Left hindlimb (tissue), 1 donor: ENCODE results near the gene COX4I2.
"Not testable (repeated sequence)": the region's sequence is repeated elsewhere in the genome, so short reads cannot be mapped to it uniquely, and the experiment has no call there.

Experiments used
- DNase-seq: peaks from one replicate; pipeline ENCODE4 v3.0.0-alpha.2; 2018

Gene COX4I2

DNA sequence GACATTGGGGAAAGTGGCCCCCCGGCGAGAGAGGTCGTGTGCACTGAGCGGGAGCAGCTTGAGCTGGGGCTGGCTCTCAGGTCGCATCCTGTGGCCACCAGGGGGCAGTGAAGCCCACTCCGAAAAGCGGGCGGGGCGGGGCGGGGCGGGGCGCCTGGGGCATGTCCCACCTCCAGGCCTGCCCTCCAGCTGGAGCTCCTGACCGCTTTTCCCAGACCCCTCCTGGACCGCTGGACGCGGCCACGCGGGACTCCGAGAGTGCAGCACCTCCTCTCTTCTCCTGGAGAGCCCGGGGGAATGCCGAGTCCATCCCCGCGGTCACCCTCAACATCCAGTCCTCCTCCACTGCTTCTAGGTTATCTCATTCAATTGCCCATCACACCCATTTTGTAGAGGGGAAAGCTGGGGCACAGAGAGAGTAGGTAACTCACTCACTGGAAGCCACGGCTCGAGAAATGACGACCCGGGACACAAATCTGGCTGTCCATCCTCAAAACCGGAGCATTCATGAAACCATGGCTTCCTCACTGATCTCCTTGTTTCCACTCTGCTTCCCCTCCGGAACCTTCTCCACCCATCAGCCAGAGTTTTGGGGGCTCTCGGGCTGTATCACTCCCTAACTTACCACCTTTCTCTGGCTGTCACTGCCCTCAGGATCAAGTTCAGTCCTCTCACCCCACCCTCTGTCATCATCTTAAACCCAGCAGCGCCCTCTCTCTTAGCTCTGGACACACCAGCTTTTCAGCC is 24.1 kb downstream of the COX4I2 start:
- peak; percentile 88 for DNase-seq

DNA sequence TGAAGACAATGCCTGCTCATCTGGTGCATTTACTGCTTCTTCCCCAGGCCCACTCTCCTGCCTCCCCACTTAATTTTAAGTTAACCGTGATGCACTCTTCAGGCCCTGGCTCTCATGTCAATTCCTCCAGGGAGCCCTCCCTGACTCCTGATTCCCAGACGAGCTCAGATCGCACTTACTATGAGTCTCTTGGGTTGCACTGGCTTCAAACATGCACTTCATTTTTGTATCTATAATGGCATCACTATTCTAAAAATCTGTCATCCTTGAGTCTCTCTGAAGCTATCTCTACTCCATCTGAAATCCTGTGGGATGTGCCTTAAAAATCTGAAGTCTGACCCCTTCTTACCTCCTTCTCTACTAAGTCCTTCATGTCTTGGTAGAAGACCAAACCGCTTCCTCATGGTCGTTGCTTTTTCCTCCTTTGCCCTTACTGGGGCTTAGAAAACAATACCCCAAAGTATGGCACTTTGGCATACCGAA is 24.7 kb downstream of the COX4I2 start:
- DNase-seq = no peak

DNA sequence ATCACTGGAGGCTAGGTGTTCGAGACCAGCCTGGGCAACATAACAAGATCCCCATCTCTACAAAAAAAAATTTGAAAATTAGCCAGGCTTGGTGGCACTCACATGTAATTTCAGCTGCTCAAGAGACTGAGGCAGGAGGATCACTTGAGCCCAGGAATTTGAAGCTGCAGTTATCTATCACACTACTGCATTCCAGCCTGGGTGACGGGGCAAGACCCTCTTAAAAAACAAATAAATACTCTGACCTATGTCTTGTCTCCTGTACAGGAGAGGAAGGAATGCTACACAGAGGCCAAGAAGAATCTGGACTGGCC is 25.8 kb downstream of the COX4I2 start:
- no peak for DNase-seq

DNA sequence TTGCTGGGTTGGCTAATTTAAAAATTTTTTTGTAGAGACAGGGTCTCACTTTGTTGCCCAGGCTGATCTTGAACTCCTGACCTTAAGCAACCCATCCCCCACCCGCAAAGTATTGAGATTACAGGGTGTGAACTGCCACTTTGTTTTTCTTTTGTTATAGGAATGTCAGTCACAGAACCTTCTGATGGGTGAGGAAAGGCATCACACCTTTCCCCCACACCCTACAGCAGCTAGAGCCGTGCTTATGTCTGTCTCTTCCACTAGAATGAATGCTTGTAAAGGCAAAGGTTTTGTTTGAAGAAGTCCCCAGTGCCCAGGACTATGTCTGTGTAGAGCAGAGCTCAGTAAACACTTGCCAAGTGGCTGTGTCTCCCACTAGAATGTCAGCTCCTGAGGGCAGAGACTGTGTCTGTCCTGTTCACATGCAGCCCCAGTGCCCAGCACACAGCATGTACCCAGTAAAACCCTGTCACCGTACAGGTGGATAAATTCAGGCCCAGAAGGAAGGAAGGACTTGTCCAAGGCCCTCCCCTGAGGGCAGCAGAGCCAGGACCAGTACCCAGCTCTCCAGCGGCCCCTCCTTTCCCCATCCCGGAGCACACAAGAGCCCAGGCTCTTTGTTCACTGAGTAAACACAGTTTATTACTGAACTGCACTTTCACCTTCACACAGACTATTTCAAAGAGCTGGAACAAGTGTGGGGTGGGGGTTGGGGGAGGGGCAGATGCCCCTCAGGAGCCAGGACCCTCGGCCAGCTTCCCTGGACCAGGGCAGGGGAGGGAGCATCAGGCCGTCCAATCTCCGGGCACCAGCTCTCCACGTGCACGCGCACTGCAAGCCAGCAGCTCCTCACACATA is 26.4 kb downstream of the COX4I2 start:
- DNase-seq = no peak

DNA sequence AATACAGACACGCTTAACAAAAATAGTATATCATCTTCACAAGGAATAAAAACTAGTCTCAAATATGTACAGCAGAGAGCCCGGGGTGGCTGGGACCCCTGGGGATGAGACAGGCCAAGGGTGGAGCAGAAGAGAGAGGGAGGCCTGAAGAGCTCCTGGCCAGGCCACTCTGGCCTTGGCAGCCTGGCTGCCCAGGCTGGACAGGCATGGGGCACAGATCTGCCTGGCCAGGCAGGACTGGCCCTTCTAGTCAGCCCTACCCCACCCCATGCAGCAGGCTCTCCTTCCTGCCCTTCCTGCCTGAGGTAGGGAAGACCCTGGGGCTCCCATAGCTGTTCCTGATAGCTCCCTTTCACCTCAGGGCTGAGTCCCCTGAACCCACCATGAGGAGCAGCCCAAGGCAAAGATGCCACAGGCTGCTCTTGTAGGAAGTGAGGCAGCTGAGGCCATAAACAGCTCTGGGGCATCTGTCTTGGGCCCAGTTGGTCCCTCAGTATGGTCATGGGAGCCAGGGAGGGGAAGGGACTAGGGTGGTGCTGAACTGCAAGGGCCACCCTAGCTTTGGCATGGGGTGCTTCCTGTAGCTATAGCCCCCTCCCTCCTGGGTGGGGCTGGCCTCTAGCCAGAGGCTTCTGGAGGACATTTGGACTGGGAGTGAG is 27.1 kb downstream of the COX4I2 start:
- DNase-seq = no peak

DNA sequence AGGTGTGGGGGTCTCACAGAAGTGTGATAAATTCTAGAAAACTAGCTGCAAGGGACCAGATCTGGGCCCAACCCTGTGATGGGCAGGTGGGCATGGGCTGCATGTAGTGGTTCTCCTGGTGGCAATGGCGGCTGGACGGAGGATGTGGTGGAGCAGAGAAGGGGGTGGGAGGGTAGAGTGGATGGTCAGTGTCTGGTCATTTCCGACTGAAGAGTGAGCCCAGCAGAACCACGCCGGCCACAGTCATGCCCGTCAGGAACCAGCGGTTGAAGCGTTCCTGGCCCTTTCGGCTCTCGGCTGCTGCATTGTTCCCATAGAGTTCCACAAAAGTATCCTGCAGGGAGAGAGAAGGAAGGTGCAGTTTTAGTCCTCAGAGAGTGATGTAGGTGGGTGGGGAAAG is 28.0 kb downstream of the COX4I2 start:
- no peak for DNase-seq

DNA sequence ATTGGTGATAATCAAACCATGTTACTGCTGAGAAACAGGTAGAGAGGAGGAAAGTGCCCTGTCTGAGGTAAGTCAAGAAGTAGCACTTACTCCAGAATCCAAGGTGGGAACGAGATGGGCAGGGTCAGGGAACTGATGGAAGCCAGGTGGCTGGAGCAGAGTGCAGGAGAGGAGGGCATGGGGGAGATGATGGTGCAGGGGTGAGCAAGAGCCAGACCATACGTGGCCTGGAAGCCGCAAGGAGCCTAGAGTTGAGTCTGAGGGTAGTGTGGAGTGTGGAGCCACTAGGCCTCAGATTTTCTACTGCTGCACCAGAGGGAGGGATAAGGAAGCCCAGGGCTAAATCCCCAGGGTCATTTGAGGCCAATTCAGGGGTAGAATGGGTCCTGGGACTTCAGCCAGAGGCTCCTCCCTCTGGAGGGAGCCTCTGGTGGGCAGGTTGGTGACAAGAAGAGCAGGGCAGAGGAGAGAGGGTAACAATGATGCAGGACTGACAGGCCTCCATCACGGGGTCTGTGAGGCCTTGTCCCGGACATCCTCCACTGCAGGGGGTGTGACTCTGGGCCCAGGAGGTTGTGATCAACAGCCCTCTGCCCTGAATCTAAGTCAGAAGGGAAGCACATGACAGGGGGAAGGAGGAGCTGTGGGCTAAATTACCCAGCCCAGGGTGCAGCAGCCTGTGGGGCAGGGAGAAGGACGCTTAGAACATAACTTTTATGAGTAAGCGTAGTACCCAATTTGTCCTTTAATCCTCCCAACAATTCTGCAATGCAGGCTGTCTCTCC is 28.7 kb downstream of the COX4I2 start:
- peak; percentile 45 for DNase-seq

DNA sequence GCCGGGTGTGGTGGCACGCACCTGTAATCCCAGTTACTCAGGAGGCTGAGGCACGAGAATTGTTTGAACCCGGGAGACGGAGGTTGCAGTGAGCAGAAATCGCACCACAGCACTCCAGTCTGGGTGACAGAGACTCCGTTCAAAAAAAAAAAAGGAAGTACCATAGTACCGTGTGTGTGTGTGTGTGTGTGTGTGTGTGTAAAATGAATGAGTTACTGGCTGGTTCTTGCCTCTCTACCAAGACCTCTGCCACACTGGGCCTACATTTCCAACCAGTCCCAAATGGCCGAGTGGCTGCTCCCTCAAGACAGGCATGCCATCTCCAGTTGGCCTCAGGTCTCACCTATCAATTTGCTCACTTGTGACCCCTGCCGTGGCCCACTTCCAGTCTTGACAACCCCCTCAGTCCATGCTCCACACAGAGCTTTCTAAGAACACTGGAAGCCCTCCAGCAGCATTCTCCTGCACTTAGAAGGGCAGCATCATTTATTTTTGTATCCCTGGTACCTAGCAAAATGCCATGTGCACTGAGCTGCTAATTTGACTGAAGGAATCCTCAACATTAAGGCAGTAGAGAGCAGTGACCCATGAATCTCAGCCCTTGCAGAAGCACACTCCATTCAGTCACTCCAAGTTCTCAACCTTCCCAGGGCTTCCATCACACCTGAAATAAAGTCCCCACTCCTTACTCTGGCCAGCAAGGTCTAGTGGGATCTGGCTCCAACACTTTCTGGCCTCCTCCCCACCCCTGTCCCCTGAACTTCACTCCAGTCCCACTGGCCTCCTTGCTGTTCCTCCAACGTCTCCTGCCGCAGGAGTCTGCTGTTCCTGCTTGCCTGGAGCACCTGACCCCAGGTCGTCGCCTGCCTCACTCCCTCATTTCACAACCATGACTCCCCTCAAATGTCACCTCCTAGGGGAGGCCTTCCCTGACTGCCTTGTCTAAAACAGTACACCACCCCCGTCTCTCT is 29.9 kb downstream of the COX4I2 start:
- DNase-seq = no peak

DNA sequence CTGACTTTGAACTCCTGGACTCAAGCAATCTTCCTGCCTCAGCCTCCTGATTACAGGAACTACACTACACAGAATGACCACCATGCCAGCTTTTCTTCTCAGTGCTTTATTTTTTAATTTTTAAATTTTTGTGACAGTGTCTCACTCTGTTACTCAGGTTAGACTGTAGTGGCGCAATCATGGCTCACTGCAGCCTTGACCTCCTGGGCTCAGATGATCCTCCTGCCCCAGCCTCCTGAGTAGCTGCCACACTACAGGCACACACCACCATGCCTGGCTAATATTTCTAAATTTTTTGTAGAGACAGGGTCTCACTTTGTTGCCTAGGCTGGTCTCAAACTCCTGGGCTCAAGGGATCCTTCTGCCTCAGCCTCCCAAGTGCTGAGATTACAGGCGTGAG is 31.2 kb downstream of the COX4I2 start:
- not testable (repeated sequence) for DNase-seq

DNA sequence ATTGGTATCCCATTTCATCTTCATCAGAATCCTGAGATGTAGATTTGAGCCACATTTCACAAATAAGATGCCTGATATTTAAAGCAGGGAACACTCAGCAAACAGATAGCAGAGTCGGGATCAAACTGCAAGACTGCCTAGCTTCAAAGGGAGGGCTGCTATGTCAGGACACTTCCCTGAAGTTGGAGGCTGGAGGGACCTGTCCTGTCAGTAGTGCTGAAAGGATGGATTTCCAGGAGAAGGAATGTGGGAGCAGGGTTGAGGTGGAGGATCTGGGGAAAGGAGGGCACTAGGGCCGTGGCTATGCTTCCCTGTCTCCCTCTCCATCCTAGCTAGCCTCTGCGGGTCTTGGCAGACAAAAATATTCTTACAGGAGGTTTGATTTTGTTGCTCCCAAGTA is 32.2 kb downstream of the COX4I2 start:
- DNase-seq = no peak

DNA sequence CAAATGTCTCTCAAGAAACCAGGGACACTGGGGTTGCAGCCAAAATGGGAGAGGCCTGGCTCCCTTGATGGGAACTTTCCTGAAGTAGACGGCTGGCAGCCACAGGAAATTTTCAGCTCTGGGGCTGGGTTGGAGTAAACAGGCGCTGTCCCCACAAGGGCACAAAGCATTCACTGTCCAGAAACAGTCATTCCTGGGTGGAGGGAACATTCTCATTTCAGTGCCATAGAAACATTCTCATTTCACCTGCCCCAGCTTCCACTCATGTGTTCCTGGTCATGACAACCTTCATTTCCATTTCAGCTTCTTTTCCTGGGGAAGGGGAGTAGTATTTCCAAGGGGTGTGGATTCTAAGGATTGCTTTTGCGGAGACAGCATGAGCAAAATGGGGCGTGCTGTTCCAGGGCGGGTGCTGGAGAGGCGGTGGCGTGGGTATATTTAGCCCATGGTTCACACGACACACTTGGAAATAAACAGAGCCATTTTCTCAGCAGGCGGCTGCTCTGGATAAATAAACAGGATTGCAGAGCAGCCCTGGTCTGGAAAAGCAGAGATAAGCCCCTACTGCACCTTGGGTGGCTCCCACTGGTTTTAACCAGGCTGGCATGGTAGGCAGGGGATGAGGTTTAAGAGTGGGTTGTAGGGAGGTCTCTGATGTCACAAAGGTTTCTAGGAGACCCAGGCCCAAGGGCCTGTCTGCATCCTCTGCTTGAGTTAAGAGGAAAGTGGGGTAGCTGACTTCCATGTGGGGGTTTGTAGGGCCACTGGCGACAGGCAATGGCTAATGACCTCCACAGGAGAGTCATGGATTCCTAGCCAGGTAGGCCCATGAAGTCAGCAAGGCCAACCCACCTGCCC is 32.9 kb downstream of the COX4I2 start:
- DNase-seq = peak; percentile 64

DNA sequence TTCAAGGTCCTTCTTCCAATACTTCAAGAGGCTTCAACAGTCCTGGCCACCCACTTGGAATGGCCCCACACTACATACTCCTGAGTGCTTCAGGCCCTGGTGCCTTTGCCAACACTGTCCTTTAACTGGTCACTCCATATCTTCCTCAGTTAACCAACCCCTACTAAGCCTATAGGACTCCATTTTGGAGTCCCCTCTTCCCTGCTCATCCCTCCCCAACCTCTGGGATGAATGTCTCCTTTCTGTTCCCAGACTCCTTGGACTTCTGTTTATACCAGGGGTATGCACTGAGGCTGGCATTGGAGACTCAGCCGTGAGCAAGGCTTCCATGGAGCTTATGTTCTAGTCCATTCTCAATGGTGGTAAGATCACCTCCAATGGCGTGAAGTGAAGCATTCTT is 33.6 kb downstream of the COX4I2 start:
- no peak for DNase-seq

DNA sequence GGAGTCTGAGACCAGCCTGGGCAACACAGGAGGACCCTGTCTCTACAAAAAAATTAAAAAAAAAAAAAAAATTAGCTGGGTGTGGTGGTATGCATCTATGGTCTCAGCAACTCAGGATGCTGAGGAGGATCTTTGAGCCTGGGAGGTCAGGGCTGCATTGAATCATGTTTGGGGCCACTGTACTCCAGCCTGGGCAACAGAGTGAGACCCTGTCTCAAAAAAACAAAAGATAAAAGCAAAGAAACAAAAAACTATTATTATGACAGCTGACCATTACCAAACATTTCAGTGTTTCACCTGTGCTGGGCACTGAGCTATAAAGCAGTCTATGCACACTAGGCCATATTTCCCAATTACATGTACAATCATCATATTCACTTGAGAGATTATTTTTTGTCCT is 35.7 kb downstream of the COX4I2 start:
- no peak for DNase-seq

DNA sequence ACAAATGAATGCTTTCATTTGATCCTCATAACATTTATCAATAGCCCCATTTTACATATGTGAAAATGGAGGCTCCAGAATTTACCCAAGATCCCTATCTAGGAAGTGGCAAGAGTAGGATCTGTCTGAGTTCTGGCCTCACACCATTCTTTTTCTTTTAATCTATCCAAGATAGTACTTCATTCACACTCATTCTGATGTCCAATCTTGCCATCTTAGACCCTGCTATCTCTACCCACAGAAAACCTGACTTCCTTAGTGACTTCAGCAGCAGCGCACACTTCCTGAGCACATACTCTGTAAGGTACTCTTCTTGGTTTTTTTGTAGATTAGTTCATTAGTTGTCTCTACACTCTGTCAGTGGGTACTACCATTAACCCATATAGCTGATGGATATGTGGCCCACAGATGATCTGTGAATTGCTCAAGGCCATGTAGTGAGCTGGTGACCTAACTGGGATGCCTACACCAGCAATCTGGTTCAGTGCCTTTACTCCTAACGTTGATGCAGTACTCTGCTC is 36.3 kb downstream of the COX4I2 start:
- DNase-seq = no peak

DNA sequence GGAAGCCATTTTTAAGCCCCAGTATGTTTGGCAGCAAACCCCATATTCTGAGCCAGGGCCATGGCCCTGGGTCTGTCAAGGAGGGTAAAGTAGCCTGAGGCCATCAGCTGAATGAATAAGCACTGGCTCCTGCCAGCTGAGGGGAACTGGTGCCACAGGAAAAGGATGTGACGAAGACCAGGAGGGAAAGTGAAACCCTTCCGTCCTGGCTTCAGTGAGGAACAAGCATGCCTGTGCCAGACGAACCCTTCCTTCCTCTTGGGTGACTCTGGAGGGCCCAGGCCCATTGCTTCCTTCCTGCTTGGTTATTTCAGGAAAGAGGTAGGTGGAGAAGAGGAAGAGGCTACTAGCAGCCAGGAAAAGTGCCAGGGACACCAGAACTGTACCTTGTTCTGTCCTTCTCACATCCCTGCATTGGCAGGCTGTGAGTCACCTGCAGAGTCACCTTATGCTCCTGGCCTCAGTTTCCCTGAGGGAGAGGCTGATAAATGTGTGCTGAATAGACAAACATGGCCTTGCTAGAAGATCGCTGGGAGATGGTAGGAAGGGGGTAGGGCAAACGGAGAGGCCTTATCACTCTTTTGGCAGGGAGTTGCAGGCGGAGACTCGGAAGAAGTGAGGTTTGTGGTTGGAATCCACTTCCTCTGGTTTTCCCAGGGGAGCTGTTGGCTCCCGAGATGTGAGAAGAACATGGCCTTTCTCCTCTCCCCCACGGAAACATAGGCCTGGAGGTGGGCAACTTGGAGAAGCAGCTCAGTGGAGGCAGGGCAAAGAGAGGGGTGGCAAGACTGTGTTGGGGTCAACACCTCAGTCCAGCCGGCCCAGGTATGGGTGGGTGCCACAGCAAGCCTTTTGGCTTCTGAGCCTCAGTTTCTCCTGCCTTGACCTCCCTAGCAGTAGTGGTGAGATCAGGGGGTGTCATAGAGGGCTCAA is 37.4 kb downstream of the COX4I2 start:
- DNase-seq = peak; percentile 54

DNA sequence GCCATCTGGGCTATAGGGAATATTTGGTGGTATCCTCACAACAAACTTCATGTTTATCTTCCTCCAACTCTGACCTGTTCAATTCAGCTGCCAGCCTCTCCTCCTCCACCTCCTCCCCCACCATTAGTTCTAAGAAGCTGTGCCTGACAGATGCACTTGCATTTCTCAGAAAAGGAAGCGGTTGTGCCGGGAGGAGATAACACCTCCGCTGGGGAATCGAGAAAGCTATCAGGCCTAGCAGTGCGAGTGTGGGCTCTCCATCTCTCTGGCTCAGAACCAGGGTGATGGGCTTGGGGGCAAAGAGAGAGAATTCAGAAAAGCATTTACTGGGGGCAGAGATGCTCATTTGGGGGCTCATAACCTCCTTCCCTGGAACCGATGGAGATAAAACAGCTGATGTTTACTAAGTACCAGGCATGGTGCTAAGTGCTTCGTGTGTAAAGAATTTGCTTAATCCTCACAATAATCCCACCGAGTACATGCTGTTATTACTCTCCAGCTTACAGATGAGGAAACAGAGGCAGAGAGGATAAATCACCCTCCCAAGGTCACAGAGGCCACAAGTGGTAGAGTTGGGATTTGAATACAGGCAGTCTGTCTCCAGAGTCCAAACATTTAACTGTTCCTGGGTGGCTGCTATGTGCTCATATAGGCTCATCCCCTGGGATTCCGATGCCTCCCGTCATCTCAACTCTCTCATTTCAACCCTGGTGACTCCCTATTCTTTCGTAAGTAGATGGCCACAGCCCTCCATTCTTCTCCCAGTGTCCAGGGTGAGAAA is 38.3 kb downstream of the COX4I2 start:
- DNase-seq = no peak

DNA sequence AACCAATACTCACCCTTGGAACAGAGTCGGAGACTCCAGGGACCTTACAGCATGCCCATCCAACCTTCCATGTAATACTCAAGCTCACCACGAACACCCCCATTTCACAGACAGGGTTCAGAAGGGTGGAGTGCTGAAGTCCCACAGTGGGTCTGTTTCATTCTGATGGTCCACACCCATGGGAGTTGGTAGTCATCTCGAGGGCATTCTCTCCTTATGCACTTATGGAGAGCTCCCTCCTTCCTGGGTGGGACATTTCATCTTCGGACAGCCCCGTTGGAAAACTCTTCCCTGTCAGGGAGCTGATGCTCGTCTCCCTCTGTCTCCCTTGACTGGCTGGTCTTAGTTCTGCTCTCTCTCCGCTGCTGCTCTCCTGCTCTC is 38.9 kb downstream of the COX4I2 start:
- DNase-seq = no peak

DNA sequence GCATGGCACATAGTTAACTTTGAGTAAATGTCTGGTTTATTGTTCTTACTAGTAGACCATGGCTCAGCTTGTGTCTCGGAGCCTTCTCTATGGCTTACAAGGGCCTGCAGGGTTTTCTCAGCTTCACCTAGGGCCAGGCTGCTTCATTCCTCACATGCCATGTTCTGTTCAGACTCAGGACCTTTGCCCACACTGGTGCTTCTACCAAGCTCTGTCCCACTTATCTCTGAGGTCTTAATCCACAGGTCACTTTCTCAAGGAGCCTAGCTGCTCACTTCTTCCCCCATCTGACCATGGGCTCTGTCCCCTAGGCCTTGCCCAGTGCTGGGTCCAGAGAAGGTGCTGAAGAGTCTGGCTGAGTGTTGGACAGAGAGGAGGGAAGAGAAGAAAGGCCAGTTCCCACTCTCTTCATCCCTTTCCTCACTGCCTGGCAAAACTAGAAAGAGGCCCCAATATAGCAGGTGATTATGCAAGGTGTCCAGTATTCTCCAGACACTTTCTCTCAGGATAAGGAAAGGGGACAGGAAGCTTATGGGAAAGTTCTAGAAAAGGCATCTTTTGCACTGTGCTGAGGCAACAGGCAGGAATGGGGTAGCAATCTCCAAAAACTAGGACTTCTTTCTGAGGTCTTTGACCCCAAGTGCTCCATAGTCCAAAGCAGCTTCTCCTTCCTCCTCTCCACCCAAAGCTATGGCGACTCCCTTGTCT is 40.0 kb downstream of the COX4I2 start:
- DNase-seq = no peak
